HG02973 (cell line): Measurements from ENCODE around the gene PRR5.

Experiments used
- ATAC-seq: cut with Tn5 transposase; IDR thresholded peaks from one replicate; pipeline ENCODE4 v1.9.1; 2021; ENCODE audit warnings: moderate library complexity; ENCODE audit not compliant: unreplicated experiment

Gene PRR5

GRCh38 chr22:44782363-44782963 is 80.5 kb downstream of the PRR5 start:
- no peak for ATAC-seq

DNA sequence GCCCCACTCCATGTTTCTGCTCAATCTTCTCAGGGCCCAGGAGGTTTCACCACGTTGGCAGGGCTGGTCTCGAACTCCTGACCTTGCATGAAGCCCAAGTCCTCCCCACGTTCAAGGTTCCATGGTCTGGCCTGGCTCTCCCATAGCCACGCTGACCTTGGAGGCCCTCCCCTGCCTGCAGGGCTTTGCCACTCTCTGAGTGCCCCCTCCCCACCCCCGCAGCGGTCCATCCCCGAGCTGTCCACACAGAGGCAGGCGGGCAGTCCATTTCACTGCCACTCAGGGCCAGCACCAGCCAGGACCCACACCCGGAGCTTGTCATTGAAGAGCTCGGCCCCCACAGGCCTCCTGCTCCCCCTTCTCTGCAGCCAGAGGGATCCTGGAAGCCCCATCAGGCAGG is 81.1 kb downstream of the PRR5 start:
- ATAC-seq: no peak

- ATAC-seq: no peak
Measured at GRCh38 chr22:44783581-44783980, 81.6 kb downstream of the PRR5 start.

- no peak for ATAC-seq
Measured at GRCh38 chr22:44786136-44786535, 84.1 kb downstream of the PRR5 start.

GRCh38 chr22:44786610-44787009 is 84.6 kb downstream of the PRR5 start:
- no peak for ATAC-seq
